Effector CD8-positive, alpha-beta T cell (primary cell): ENCODE results near the gene PIP5KL1.
A peak's percentile ranks its signal among the peaks of the same experiment; 100 is the strongest.

ENCODE experiments used
- DNase-seq: peaks from one replicate; lab custom pipeline; 2025; lab: John Stamatoyannopoulos, UW

The PIP5KL1 gene

GRCh38 chr9:127931092-127931881 lies 710 bp upstream of the PIP5KL1 start:
- no peak for DNase-seq

- DNase-seq, result no peak
Measured at GRCh38 chr9:127929625-127929979, 975 bp downstream of the PIP5KL1 start.

- DNase-seq, result no peak
Measured at GRCh38 chr9:127928676-127929624, 1.6 kb downstream of the PIP5KL1 start.

GRCh38 chr9:127927988-127928675 lies 2.4 kb downstream of the PIP5KL1 start:
- no peak for DNase-seq

- peak; percentile 81 for DNase-seq
Measured at GRCh38 chr9:127927201-127927987, 3.2 kb downstream of the PIP5KL1 start.

- no peak for DNase-seq
Measured at GRCh38 chr9:127926906-127927200, 3.7 kb downstream of the PIP5KL1 start.

- DNase-seq, result no peak
Measured at GRCh38 chr9:127925959-127926905, 4.3 kb downstream of the PIP5KL1 start.

GRCh38 chr9:127924736-127925444 lies 5.7 kb downstream of the PIP5KL1 start:
- no peak for DNase-seq

- no peak for DNase-seq
Measured at GRCh38 chr9:127923771-127924170, 6.8 kb downstream of the PIP5KL1 start.

- DNase-seq, result no peak
Measured at GRCh38 chr9:127923046-127923445, 7.5 kb downstream of the PIP5KL1 start.

GRCh38 chr9:127921557-127922120 lies 8.9 kb downstream of the PIP5KL1 start:
- peak; percentile 72 for DNase-seq

- DNase-seq, result no peak
Measured at GRCh38 chr9:127920794-127921193, 9.8 kb downstream of the PIP5KL1 start.

- DNase-seq, result no peak
Measured at GRCh38 chr9:127919253-127919815, 11.2 kb downstream of the PIP5KL1 start.

GRCh38 chr9:127918183-127919107 lies 12.1 kb downstream of the PIP5KL1 start:
- DNase-seq, result no peak

- DNase-seq, result no peak
Measured at GRCh38 chr9:127917603-127918002, 13.0 kb downstream of the PIP5KL1 start.

GRCh38 chr9:127916720-127917581 lies 13.6 kb downstream of the PIP5KL1 start, which contains the start of gene ST6GALNAC4:
Gene ST6GALNAC4, minus strand, starts transcription at chr9:127917041. Its CDS starts 622 bp downstream, at chr9:127916419.
- peak; percentile 96 for DNase-seq
